SK-N-SH treated with all-trans-retinoic acid at 6 μM for 48 hours (cell line): ENCODE data around the gene CFAP210.

ENCODE experiments used
- ATAC-seq: fragments of 200-7000 bp; cut with Tn5 transposase; 3 replicates; pipeline ENCODE4 v1.9.1; 2020; ENCODE audit warnings: mild to moderate bottlenecking, moderate library complexity
- ARNTL ChIP-seq: fragments of 450-650 bp; formaldehyde crosslinking; IDR thresholded peaks from 2 replicates; pipeline ENCODE4 v1.5.0; 2020; ENCODE audit warnings: low read depth, mild to moderate bottlenecking, moderate library complexity, borderline replicate concordance
- BACH2 ChIP-seq: fragments of 250-450 bp; sonication (Bioruptor Pico); IDR thresholded peaks from 2 replicates; pipeline ENCODE4 v1.9.0; 2021; ENCODE audit warnings: mild to moderate bottlenecking, borderline replicate concordance
- CREB5 ChIP-seq: fragments of 250-450 bp; sonication (Bioruptor Pico); IDR thresholded peaks from 2 replicates; pipeline ENCODE4 v1.5.1; 2020; ENCODE audit warnings: low read depth, mild to moderate bottlenecking, moderate library complexity
- CSDC2 ChIP-seq: fragments of 250-450 bp; sonication (Bioruptor Pico); IDR thresholded peaks from 2 replicates; pipeline ENCODE4 v1.5.0; 2020; ENCODE audit warnings: mild to moderate bottlenecking, moderate library complexity
- ESRRG ChIP-seq: fragments of 250-450 bp; sonication (Bioruptor Pico); IDR thresholded peaks from 2 replicates; pipeline ENCODE4 v1.6.1; 2021; ENCODE audit warnings: mild to moderate bottlenecking
- GLIS3 ChIP-seq: fragments of 250-450 bp; sonication (Bioruptor Pico); IDR thresholded peaks from 2 replicates; pipeline ENCODE4 v1.5.0; 2020; ENCODE audit warnings: mild to moderate bottlenecking, moderate library complexity
- ISL1 ChIP-seq: fragments of 250-450 bp; sonication (Bioruptor Pico); IDR thresholded peaks from 2 replicates; pipeline ENCODE4 v2.1.2; 2022; ENCODE audit warnings: mild to moderate bottlenecking, moderate library complexity
- OSR1 ChIP-seq: fragments of 250-450 bp; sonication (Bioruptor Pico); IDR thresholded peaks from 2 replicates; pipeline ENCODE4 v1.8.0; 2022; ENCODE audit warnings: moderate library complexity, mild to moderate bottlenecking, inconsistent platforms
- PPARA ChIP-seq: fragments of 250-450 bp; sonication (Bioruptor Pico); IDR thresholded peaks from 2 replicates; pipeline ENCODE4 v1.5.0; 2020; ENCODE audit warnings: mild to moderate bottlenecking, borderline replicate concordance
- SNAI2 ChIP-seq: fragments of 250-450 bp; sonication (Bioruptor Pico); IDR thresholded peaks from 2 replicates; pipeline ENCODE4 v1.5.0; 2020; ENCODE audit warnings: mild to moderate bottlenecking, moderate library complexity
- TCF4 ChIP-seq: fragments of 250-450 bp; sonication (Bioruptor Pico); IDR thresholded peaks from 2 replicates; pipeline ENCODE4 v1.8.0; 2021; ENCODE audit warnings: mild to moderate bottlenecking, moderate library complexity, borderline replicate concordance
- TOX ChIP-seq: fragments of 250-450 bp; sonication (Bioruptor Pico); IDR thresholded peaks from 2 replicates; pipeline ENCODE4 v1.8.0; 2021; ENCODE audit warnings: mild to moderate bottlenecking, moderate library complexity, borderline replicate concordance
- TSHZ2 ChIP-seq: fragments of 250-450 bp; sonication (Bioruptor Pico); IDR thresholded peaks from 2 replicates; pipeline ENCODE4 v1.5.0; 2020; ENCODE audit warnings: mild to moderate bottlenecking, moderate library complexity
- ZFP3 ChIP-seq: fragments of 250-450 bp; sonication (Bioruptor Pico); IDR thresholded peaks from 2 replicates; pipeline ENCODE4 v1.5.0; 2020; ENCODE audit warnings: mild to moderate bottlenecking, moderate library complexity
- ZFP30 ChIP-seq: fragments of 450-650 bp; formaldehyde crosslinking; IDR thresholded peaks from 2 replicates; pipeline ENCODE4 v1.5.0; 2022; ENCODE audit warnings: mild to moderate bottlenecking, moderate library complexity
- ZNF565 ChIP-seq: fragments of 450-650 bp; formaldehyde crosslinking; conservative IDR thresholded peaks from 2 replicates; pipeline ENCODE4 v1.5.0; 2020; ENCODE audit warnings: low read depth, mild to moderate bottlenecking, moderate library complexity
- ZNF70 ChIP-seq: fragments of 450-650 bp; formaldehyde crosslinking; IDR thresholded peaks from 2 replicates; pipeline ENCODE4 v1.5.0; 2020; ENCODE audit warnings: mild to moderate bottlenecking, moderate library complexity
- ZNF8 ChIP-seq: fragments of 450-650 bp; formaldehyde crosslinking; IDR thresholded peaks from 2 replicates; pipeline ENCODE4 v1.5.0; 2020; ENCODE audit warnings: mild to moderate bottlenecking, moderate library complexity
- TF ChIP-seq, protein P1 (sequence below): fragments of 250-450 bp; sonication (Bioruptor Pico); IDR thresholded peaks from 2 replicates; pipeline ENCODE4 v1.8.0; 2020; ENCODE audit warnings: mild to moderate bottlenecking, moderate library complexity, borderline replicate concordance
- TF ChIP-seq, protein P2 (sequence below): fragments of 250-450 bp; sonication (Bioruptor Pico); IDR thresholded peaks from 2 replicates; pipeline ENCODE4 v1.5.1; 2021; ENCODE audit warnings: mild to moderate bottlenecking, moderate library complexity
- TF ChIP-seq, protein P3 (sequence below): fragments of 250-450 bp; sonication (Bioruptor Pico); IDR thresholded peaks from 2 replicates; pipeline ENCODE4 v1.8.0; 2021; ENCODE audit warnings: low read depth, mild to moderate bottlenecking, moderate library complexity, borderline replicate concordance

CFAP210 gene

DNA sequence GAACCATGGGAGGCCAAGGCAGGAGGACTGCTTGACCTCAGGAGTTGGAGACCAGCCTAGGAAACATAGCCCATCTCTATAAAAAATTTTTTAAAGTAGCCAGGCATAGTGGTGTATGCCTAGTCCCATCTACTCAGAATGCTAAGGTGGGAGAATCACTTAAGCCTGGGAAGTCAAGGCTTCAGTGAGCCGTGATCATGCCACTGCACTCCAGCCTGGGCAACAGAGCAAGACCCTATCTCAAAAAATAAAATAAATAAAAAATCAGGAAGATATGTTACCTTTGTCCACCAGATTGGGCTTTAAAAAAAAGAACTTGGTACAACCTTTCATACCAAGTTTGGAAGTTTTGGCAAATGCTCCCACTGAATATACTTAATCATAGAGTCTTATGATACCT lies 35.3 kb downstream of the CFAP210 start:
- ATAC-seq, result no peak
- TF ChIP-seq ZFP30 (CRISPR knock-in tag) (no peak), ZFP3 (no peak), CSDC2 (no peak), CREB5 (CRISPR knock-in tag) (no peak)
- TF ChIP-seq, protein P1, sequence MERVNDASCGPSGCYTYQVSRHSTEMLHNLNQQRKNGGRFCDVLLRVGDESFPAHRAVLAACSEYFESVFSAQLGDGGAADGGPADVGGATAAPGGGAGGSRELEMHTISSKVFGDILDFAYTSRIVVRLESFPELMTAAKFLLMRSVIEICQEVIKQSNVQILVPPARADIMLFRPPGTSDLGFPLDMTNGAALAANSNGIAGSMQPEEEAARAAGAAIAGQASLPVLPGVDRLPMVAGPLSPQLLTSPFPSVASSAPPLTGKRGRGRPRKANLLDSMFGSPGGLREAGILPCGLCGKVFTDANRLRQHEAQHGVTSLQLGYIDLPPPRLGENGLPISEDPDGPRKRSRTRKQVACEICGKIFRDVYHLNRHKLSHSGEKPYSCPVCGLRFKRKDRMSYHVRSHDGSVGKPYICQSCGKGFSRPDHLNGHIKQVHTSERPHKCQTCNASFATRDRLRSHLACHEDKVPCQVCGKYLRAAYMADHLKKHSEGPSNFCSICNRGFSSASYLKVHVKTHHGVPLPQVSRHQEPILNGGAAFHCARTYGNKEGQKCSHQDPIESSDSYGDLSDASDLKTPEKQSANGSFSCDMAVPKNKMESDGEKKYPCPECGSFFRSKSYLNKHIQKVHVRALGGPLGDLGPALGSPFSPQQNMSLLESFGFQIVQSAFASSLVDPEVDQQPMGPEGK (CRISPR knock-in tag), result no peak

- TF ChIP-seq ISL1 (CRISPR knock-in tag), result no peak
- TF ChIP-seq CSDC2, result no peak
- TF ChIP-seq, protein P2, sequence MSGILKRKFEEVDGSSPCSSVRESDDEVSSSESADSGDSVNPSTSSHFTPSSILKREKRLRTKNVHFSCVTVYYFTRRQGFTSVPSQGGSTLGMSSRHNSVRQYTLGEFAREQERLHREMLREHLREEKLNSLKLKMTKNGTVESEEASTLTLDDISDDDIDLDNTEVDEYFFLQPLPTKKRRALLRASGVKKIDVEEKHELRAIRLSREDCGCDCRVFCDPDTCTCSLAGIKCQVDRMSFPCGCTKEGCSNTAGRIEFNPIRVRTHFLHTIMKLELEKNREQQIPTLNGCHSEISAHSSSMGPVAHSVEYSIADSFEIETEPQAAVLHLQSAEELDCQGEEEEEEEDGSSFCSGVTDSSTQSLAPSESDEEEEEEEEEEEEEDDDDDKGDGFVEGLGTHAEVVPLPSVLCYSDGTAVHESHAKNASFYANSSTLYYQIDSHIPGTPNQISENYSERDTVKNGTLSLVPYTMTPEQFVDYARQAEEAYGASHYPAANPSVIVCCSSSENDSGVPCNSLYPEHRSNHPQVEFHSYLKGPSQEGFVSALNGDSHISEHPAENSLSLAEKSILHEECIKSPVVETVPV, result no peak
- TF ChIP-seq TCF4 (CRISPR knock-in tag), result no peak
- no peak for TF ChIP-seq OSR1 (CRISPR knock-in tag)
- no peak for TF ChIP-seq BACH2 (CRISPR knock-in tag)
- TF ChIP-seq ZNF70 (CRISPR knock-in tag), result no peak
- no peak for TF ChIP-seq ESRRG (CRISPR knock-in tag)
- no peak for TF ChIP-seq TSHZ2 (CRISPR knock-in tag)
- TF ChIP-seq, protein P3, sequence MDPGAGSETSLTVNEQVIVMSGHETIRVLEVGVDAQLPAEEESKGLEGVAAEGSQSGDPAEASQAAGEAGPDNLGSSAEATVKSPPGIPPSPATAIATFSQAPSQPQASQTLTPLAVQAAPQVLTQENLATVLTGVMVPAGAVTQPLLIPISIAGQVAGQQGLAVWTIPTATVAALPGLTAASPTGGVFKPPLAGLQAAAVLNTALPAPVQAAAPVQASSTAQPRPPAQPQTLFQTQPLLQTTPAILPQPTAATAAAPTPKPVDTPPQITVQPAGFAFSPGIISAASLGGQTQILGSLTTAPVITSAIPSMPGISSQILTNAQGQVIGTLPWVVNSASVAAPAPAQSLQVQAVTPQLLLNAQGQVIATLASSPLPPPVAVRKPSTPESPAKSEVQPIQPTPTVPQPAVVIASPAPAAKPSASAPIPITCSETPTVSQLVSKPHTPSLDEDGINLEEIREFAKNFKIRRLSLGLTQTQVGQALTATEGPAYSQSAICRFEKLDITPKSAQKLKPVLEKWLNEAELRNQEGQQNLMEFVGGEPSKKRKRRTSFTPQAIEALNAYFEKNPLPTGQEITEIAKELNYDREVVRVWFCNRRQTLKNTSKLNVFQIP, result no peak
- TF ChIP-seq ARNTL (CRISPR knock-in tag), result no peak
- TF ChIP-seq PPARA (CRISPR knock-in tag), result no peak
- no peak for TF ChIP-seq TOX (CRISPR knock-in tag)
- TF ChIP-seq GLIS3, result no peak
- TF ChIP-seq, protein P1 (CRISPR knock-in tag), result no peak
- no peak for TF ChIP-seq CREB5 (CRISPR knock-in tag)
- no peak for TF ChIP-seq SNAI2 (CRISPR knock-in tag)
- no peak for TF ChIP-seq ZNF8 (CRISPR knock-in tag)
- TF ChIP-seq ZNF565 (CRISPR knock-in tag), result no peak
Observed at GRCh38 chr2:169656164-169656563, 38.0 kb downstream of the CFAP210 start.

More at GRCh38 chr2:169656164-169656563, 38.0 kb downstream of the CFAP210 start:
- no peak for ATAC-seq
